B cell (primary cell): ENCODE results near the gene MAML3.

Experiments
- EZH2 ChIP-seq: IDR thresholded peaks from 2 replicates; pipeline ENCODE4 v1.6.1; 2012; ENCODE audit warnings: borderline replicate concordance, low read depth, mild to moderate bottlenecking, moderate library complexity, low read length; ENCODE audit not compliant: insufficient read depth, poor library complexity, severe bottlenecking
- TF ChIP-seq, protein P1 (sequence below): fragments of 200-600 bp; IDR thresholded peaks from one replicate; pipeline ENCODE4 v1.8.0; 2022; ENCODE audit warnings: antibody characterized with exemption, mild to moderate bottlenecking

DNA sequence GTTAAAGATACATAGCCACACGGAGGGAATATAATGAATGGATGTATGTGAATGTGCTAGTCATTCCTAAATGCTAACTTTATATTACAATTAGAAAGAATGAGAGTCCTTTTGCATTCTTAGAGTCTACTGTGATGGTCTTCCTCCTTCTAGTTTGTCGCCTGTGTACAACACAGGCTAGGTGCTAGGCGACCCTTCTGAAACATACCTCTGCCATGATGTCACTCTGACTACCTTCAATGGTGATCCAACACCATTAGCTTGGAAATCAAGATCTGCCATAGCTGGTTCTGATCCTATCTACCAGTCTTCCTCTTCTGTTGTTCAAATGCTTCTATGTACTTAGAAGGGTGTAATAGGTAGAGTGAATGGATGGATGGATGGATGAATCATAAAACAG is 337.1 kb downstream of the MAML3 start:
- TF ChIP-seq, protein P1, sequence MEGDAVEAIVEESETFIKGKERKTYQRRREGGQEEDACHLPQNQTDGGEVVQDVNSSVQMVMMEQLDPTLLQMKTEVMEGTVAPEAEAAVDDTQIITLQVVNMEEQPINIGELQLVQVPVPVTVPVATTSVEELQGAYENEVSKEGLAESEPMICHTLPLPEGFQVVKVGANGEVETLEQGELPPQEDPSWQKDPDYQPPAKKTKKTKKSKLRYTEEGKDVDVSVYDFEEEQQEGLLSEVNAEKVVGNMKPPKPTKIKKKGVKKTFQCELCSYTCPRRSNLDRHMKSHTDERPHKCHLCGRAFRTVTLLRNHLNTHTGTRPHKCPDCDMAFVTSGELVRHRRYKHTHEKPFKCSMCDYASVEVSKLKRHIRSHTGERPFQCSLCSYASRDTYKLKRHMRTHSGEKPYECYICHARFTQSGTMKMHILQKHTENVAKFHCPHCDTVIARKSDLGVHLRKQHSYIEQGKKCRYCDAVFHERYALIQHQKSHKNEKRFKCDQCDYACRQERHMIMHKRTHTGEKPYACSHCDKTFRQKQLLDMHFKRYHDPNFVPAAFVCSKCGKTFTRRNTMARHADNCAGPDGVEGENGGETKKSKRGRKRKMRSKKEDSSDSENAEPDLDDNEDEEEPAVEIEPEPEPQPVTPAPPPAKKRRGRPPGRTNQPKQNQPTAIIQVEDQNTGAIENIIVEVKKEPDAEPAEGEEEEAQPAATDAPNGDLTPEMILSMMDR, result no peak
- no peak for TF ChIP-seq EZH2
